Nephron progenitor cell (in vitro differentiated cells): ENCODE measurements around the gene ALDH1L1.

Source experiments
- DNase-seq: peaks from one replicate; pipeline ENCODE4 v3.0.0; 2021
- H3K27ac Mint-ChIP-seq: 2 replicates; pipeline ENCODE4 v1.8.0; 2021; ENCODE audit warnings: mild to moderate bottlenecking, moderate library complexity, mixed read lengths
- H3K27me3 Mint-ChIP-seq: 2 replicates; pipeline ENCODE4 v1.8.0; 2021; ENCODE audit warnings: mild to moderate bottlenecking, low read depth, mixed read lengths; ENCODE audit not compliant: poor library complexity
- H3K36me3 Mint-ChIP-seq: 2 replicates; pipeline ENCODE4 v1.8.0; 2021; ENCODE audit warnings: low read depth, mixed read lengths
- H3K4me1 Mint-ChIP-seq: 2 replicates; pipeline ENCODE4 v1.8.0; 2021; ENCODE audit warnings: mixed read lengths
- H3K4me3 Mint-ChIP-seq: 2 replicates; pipeline ENCODE4 v1.8.0; 2021; ENCODE audit warnings: mild to moderate bottlenecking, moderate library complexity, mixed read lengths
- H3K9me3 Mint-ChIP-seq: 2 replicates; pipeline ENCODE4 v1.8.0; 2021; ENCODE audit warnings: mild to moderate bottlenecking, moderate library complexity, mixed read lengths
- TF ChIP-seq, protein P1 (sequence below): fragments of 200-600 bp; sonication (generic); IDR thresholded peaks from 2 replicates; pipeline ENCODE4 v1.5.0; 2021; ENCODE audit warnings: antibody characterized with exemption

The ALDH1L1 gene

DNA sequence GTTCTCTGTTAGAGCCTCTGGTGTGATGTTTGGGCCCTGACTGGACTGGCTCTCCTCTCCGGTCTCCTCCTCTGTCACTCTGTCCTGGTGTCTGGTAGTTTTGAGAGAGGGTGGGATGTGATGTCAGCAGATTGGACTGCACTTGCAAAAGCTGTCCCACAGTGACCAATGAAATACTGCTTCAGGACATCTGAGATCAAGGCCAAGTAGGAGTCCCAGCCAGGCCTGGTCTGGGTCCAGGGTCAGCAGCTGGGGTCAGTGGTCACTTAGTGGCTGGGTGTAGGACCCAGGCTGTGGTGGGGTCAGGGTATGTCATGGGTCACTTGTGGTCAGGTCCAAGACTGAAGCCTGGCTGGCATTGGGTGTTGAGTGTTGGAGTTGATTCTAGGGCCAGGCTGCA lies 20.9 kb downstream of the ALDH1L1 start:
- no peak for DNase-seq
- peaks cover 24% of the 10 kb centered on the region for H3K27me3 Mint-ChIP-seq
- H3K4me1 Mint-ChIP-seq: peaks cover 24% of the 10 kb centered on the region
- peaks cover 7% of the 10 kb centered on the region for H3K9me3 Mint-ChIP-seq
- H3K27ac Mint-ChIP-seq: peak overlapping the region; percentile 58
- H3K36me3 Mint-ChIP-seq: no peaks in the 10 kb centered on the region
- H3K4me3 Mint-ChIP-seq: no peak overlapping the region
- TF ChIP-seq, protein P1, sequence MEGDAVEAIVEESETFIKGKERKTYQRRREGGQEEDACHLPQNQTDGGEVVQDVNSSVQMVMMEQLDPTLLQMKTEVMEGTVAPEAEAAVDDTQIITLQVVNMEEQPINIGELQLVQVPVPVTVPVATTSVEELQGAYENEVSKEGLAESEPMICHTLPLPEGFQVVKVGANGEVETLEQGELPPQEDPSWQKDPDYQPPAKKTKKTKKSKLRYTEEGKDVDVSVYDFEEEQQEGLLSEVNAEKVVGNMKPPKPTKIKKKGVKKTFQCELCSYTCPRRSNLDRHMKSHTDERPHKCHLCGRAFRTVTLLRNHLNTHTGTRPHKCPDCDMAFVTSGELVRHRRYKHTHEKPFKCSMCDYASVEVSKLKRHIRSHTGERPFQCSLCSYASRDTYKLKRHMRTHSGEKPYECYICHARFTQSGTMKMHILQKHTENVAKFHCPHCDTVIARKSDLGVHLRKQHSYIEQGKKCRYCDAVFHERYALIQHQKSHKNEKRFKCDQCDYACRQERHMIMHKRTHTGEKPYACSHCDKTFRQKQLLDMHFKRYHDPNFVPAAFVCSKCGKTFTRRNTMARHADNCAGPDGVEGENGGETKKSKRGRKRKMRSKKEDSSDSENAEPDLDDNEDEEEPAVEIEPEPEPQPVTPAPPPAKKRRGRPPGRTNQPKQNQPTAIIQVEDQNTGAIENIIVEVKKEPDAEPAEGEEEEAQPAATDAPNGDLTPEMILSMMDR: no peak

DNA sequence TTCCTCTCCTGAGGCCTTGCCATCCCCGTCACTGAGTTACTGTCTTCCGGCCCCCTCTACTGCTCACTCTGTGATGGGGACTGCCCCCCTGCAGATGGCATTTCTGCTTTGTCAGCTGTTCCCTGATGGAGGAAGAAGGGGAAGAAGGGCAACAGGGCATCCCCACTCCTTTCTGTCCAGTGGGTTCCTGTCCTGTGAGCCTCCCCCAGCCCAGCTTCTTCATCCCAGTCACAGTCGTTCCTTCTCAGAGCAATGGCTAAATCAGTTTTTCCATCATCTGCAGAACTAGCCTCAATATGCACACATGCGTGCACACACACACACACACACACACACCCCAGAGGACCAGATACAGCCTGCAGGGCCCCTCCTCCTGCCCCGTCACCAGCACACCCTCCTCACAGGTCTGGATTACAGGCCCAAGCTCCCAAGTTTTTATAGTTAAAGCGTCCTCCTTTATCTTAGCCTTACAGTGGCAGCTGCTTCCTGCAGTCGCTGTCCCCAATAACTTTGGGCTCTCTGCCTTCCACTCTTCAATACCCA lies 21.4 kb downstream of the ALDH1L1 start:
- Mint-ChIP-seq H3K27me3 (peaks cover 20% of the 10 kb centered on the region), H3K27ac (peak overlapping the region; percentile 58), H3K4me3 (no peak overlapping the region), H3K4me1 (peaks cover 24% of the 10 kb centered on the region), H3K36me3 (no peaks in the 10 kb centered on the region), H3K9me3 (peaks cover 6% of the 10 kb centered on the region)
- TF ChIP-seq, protein P1: no peak
- no peak for DNase-seq

DNA sequence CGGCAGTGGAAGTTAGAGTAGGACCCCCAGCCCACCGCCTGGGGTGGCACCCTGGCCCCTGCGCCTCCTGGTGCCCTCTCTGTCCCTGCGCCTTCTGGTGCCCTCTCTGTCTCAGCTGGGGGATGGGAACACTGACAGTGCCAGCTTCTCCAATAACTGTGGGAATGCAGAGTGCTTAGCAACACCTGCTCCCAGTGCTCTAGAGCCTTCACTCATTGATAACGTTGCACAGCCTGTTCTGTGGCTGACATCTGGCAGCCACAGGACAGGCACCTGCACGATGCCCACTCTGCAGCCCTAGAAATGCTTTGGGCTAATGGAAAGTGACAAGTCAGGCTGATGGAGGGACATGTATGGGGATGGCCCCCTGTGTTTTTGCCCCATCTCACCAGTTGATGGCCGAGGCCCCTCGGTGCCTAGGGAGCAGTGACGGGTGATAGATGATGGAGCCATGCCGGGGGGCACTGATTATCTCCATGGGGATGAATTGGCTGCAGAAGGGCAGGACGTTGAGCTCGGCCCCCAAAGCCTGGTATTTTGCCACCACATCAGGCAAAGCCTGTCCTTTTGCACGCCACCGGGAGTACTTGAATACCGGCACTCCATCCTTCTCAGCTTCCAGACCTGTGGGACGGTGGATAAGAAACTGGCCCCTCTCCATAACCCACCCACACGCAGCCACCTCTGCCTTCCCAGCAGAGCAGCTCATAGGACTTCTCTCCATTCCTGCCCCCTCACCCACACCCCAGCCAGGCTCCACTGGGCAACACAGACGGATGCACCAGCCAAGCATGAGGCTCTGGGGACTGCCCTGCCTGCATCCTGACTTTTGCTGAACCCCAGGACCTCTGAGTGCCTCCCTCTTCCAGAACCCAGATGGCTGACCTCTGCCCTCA lies 22.1 kb downstream of the ALDH1L1 start:
- Mint-ChIP-seq H3K27ac (no peak overlapping the region), H3K4me3 (no peak overlapping the region), H3K4me1 (peaks cover 24% of the 10 kb centered on the region), H3K27me3 (peaks cover 14% of the 10 kb centered on the region), H3K36me3 (no peaks in the 10 kb centered on the region), H3K9me3 (no peaks in the 10 kb centered on the region)
- TF ChIP-seq, protein P1: no peak
- no peak for DNase-seq

DNA sequence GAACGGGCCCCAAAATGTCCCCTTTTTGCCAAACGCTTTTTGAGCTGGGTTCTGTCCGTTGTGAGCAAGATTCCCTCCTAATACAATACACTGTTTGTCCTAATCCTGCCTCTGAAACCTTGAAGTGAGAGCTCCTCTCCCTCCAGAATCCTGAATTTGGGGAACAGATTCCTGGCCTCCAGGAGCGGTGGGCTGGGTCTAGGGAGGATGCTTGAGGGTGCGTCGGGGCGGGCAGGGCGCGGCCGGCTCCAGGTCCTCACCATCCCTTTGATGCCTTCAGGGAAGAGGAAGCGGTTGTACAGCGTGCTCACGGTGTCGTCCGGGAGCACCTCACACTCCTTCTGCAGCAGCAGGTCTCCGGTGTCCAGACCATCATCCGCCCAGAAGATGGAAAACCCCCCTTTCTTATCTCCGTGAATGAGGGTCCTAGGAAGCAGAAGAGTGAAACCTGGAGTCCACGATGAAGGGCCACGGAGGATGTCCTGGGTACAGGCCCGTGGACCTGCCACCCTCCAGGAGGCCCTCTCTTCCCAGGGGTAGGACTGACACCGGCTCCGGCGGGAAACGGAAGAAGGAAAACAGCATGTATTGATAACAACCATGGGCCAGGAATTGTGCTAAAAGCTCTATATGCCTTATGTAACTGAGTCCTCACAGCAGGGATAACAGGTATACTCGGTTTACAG lies 23.2 kb downstream of the ALDH1L1 start:
- no peaks in the 10 kb centered on the region for H3K9me3 Mint-ChIP-seq
- H3K27me3 Mint-ChIP-seq: peaks cover 6% of the 10 kb centered on the region
- H3K36me3 Mint-ChIP-seq: no peaks in the 10 kb centered on the region
- no peak for DNase-seq
- peaks cover 24% of the 10 kb centered on the region for H3K4me1 Mint-ChIP-seq
- H3K4me3 Mint-ChIP-seq: no peak overlapping the region
- H3K27ac Mint-ChIP-seq: no peak overlapping the region
- TF ChIP-seq, protein P1: no peak

DNA sequence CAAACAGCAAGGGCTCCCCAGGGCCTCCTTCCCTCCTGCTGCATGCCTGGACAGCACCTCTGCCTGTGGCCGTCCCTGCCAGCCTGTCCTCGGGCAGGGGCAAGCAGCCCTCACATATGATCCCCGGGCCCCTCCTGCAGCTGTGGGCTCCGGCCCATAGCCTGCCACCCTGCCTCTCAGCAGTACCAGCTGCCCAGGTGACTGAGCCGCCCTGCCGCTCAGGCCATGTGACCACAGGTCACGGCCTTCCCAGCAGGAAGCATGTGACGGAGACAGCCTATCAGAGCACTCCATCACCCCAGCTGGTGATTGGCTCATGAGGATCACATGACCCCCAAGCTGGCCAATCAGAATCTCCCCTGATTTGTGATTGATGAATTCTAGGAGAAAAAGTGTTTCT lies 23.9 kb downstream of the ALDH1L1 start:
- no peak for DNase-seq
- no peak overlapping the region for H3K4me3 Mint-ChIP-seq
- peaks cover 5% of the 10 kb centered on the region for H3K27me3 Mint-ChIP-seq
- no peak overlapping the region for H3K27ac Mint-ChIP-seq
- no peaks in the 10 kb centered on the region for H3K36me3 Mint-ChIP-seq
- peaks cover 24% of the 10 kb centered on the region for H3K4me1 Mint-ChIP-seq
- no peaks in the 10 kb centered on the region for H3K9me3 Mint-ChIP-seq
- TF ChIP-seq, protein P1: no peak
